ENCODE data around the gene PLEKHM2. TPM values are rescaled to one million over a fixed set of nuclear protein-coding genes. Genes with fewer than 3 reads are reported as not detected.

Gene PLEKHM2
- total RNA-seq, 1 experiment from 2014 or later, result 45.9 TPM

DNA sequence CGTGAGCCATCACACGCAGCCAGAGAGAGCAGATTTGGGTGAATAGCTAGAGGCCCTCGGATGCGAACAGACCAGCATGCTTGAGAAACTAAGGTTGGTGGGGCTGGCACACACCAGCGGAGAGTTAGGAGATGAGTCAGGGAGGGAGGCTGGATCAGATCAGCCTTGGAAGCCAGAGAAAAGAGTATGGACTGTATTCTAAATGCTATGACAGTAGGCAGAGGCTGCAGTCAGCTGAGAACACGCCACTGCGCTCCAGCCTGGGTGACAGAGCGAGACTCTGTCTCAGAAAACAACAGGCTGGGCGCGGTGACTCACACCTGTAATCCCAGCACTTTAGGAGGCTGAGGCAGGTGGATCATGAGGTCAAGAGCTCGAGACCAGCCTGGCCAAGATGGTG lies 4.0 kb upstream of the PLEKHM2 start:
- no peak overlapping the region for H2BK15ac ChIP-seq (ENCODE audit: low read depth, low read length)
- no peak overlapping the region for H2BK12ac ChIP-seq (ENCODE audit: insufficient read length, low read depth, low read length)
- Mint-ChIP-seq H3K36me3 (ENCODE audit: insufficient read depth in 1 of 3, low read depth in 3 of 3) (peaks cover 0 to 7% (median 5%) of the 10 kb centered on the region in 3 experiments; a peak in 3 of 7 replicates), H3K27me3 (ENCODE audit: low read depth) (no peaks in the 10 kb centered on the region), H3K9me3 (peaks cover 12 to 18% of the 10 kb centered on the region in 2 experiments), H3K4me1 (peaks cover 9 to 14% of the 10 kb centered on the region in 2 experiments), H3K27ac (no peak overlapping the region; a peak in 1 of 7 replicates), H3K4me3 (no peak overlapping the region)
- no peak overlapping the region for H3K9ac ChIP-seq (ENCODE audit: extremely low read depth, insufficient read length, low read length)
- H3K79me2 ChIP-seq (ENCODE audit: insufficient read depth, low read length), result no peaks in the 10 kb centered on the region
- H2AFZ ChIP-seq (ENCODE audit: low read length), result no peak overlapping the region
- H2AK5ac ChIP-seq (ENCODE audit: insufficient read length, low read length), result no peak overlapping the region
- peaks cover 3% of the 10 kb centered on the region; the same call in 1 of the 2 replicates for H3K4me1 ChIP-seq (ENCODE audit: insufficient read depth, low read length)
- TF ChIP-seq, protein P1, sequence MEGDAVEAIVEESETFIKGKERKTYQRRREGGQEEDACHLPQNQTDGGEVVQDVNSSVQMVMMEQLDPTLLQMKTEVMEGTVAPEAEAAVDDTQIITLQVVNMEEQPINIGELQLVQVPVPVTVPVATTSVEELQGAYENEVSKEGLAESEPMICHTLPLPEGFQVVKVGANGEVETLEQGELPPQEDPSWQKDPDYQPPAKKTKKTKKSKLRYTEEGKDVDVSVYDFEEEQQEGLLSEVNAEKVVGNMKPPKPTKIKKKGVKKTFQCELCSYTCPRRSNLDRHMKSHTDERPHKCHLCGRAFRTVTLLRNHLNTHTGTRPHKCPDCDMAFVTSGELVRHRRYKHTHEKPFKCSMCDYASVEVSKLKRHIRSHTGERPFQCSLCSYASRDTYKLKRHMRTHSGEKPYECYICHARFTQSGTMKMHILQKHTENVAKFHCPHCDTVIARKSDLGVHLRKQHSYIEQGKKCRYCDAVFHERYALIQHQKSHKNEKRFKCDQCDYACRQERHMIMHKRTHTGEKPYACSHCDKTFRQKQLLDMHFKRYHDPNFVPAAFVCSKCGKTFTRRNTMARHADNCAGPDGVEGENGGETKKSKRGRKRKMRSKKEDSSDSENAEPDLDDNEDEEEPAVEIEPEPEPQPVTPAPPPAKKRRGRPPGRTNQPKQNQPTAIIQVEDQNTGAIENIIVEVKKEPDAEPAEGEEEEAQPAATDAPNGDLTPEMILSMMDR (conservative IDR thresholded peaks at IDR 0.05), result no peak
- no CpG with 5 or more reads among the region's 11 CpGs for WGBS (ENCODE audit: extremely low coverage, insufficient read length, low lambda C conversion rate)
- no peak overlapping the region for H3K27ac ChIP-seq (ENCODE audit: insufficient read length, low read depth, low read length)
- no peaks in the 10 kb centered on the region for H3K9me3 ChIP-seq (ENCODE audit: control insufficient read depth, low read depth, low read length)
- no peak overlapping the region for H3K18ac ChIP-seq (ENCODE audit: insufficient read length, low read depth, low read length)
- H3K27me3 ChIP-seq (ENCODE audit: insufficient read depth, low read length), result no peaks in the 10 kb centered on the region
- H3K4me2 ChIP-seq (ENCODE audit: insufficient read depth, insufficient read length, low read length), result no peak overlapping the region
- no peaks in the 10 kb centered on the region for H3K79me1 ChIP-seq (ENCODE audit: insufficient read depth, low read depth, low read length, poor library complexity, severe bottlenecking)
- H4K91ac ChIP-seq (ENCODE audit: insufficient read length, low read depth, low read length), result no peak overlapping the region
- H2BK5ac ChIP-seq (ENCODE audit: insufficient read length, low read length), result no peak overlapping the region
- no peaks in the 10 kb centered on the region for H4K20me1 ChIP-seq (ENCODE audit: control insufficient read depth, insufficient read depth, insufficient read length)
- no peak overlapping the region for H4K5ac ChIP-seq (ENCODE audit: insufficient read length, low read depth, low read length)
- H2BK20ac ChIP-seq (ENCODE audit: low read depth, low read length, poor library complexity, severe bottlenecking), result no peak overlapping the region
- H3K56ac ChIP-seq (ENCODE audit: insufficient read length, low read depth, low read length), result no peak overlapping the region
- no peak overlapping the region for H4K8ac ChIP-seq (replicated peaks; ENCODE audit: insufficient read length, low read depth, low read length)
- H3K14ac ChIP-seq (ENCODE audit: insufficient read depth, low read length), result no peak overlapping the region
- no peak overlapping the region for H3T11ph ChIP-seq (ENCODE audit: low read length)
- no peak overlapping the region for H3K23ac ChIP-seq (ENCODE audit: insufficient read length, low read depth, low read length)
- no peak overlapping the region for H2BK120ac ChIP-seq (ENCODE audit: low read depth, low read length, poor library complexity, severe bottlenecking)
- H3K23me2 ChIP-seq (ENCODE audit: insufficient read length, low read depth, low read length, poor library complexity, severe bottlenecking), result peaks cover 5% of the 10 kb centered on the region
- no peak overlapping the region for H3K4ac ChIP-seq (ENCODE audit: low read depth, low read length)
- no peak for DNase-seq
